Midbrain (tissue), 1 donor: ENCODE data around the gene FOXRED1.
"Not testable (repeated sequence)": the region's sequence is repeated elsewhere in the genome, so short reads cannot be mapped to it uniquely, and the experiment has no call there.

ENCODE experiments used
- DNase-seq: peaks from one replicate; lab custom pipeline; 2025; lab: John Stamatoyannopoulos, UW

FOXRED1 gene

DNA sequence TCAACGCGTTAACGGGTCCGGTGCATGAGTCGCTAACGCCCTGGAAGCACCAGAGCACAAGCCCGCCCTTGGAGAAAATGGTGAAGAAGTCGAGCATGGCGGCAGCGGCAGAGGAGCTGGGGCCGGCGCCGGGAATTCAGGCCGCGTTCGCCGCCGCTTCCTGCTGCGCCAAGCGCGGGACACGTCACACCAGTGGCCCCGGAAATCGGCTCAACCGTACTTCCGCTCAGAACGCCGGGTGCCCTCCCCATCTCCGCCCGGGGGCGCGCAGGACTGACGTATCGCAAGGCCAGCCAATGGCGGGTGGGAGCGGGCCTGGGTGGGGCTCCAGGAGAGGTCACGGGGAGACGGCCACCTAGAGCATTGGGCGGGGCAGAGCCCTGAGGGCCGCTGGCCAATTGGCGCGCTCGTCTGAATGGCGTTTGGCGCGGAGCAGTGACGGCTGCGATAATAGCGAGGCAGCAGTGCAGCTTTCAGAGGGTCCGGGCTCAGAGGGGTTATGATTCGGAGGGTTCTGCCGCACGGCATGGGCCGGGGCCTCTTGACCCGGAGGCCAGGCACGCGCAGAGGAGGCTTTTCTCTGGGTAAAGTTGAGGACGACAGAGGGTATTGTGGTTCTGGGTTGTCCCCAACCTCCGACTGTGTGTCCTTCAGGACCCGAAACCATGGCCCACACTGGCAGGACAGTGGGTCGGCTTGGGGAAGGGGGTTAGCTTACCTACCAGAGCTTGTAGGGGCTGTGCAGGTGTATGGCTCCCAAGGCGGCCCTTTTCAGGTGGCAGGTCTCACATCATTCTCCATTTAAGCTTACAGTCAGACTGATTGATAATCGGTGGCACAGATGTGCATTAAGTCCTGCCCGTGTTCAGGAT, at the start of gene FOXRED1, which contains the start of gene SRPRA:
TSS of gene FOXRED1 (plus strand) at position 447 of the 872 bp plus-strand sequence. CDS start at position 500, 53 bp downstream.
TSS of gene SRPRA (minus strand) at position 188 of the 872 bp plus-strand sequence. CDS start at position 97, 91 bp downstream.
- peak; percentile 99 for DNase-seq

DNA sequence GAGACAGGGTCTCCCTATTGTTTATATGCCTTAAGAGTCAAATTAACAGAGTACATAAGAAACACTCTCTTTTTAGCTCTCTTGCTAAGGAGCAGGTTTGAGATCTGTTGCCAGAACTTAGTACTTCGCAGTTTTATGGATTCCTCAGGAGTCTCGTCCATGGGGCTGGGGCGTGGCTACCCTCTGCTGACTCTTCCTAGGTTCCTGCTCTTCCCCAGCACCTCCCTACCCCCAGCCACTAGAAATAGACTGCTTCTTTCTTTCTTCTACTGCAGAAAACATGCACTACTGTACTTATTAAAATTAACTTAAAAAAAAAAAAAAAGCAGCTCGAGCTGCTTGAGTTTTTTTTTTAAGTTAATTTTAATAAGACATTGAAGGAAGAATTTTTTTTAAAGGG, 49.4 kb upstream of the FOXRED1 start:
- no peak for DNase-seq

DNA sequence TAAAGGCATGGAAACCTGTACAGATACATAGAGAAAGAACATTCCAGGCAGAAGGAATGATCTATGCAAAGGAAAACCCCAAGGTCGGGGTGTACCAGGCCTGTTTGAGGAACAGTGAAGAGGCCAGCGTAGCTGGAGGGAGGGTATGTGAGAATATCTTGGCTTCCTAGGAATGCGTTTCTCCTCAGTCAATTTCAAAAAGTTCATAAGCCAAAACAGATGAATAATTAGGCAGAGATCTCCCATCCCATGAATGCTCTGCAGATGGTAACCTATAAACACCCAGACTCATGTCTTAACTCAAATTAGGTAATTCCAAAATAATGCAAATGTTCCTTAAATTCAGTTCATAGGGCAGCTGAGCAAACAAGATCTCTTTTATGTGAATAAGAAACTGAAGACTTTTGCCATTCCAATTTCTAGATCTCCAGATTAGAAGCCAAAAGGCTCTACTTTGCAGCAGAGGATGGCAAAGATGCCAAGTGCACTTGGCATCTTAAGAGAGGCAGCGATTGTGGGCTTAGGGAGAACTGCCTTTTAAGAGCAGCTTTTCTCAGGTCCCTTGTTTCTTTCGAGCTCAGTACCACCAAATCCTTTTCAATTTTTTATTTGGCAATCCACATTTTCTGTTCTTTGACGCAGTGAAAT, 44.2 kb upstream of the FOXRED1 start:
- no peak for DNase-seq

DNA sequence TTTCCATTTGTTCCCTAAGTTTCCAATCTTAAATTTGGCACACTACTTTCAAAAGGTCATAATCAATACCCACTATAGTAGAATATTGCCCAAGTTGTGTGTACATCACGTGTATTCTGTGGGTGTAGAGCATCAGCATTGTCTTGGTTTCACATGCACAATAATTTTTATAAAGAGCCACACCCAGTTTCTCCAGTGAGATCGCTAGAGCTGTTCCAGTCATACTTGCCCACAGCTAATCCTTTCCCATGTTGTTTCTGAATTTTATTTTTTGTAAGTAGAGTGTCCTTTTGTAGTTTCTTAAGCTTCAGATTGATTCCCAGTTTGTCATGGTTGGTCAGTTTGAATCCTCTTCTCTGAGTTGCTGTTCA, 43.7 kb upstream of the FOXRED1 start:
- DNase-seq = no peak

DNA sequence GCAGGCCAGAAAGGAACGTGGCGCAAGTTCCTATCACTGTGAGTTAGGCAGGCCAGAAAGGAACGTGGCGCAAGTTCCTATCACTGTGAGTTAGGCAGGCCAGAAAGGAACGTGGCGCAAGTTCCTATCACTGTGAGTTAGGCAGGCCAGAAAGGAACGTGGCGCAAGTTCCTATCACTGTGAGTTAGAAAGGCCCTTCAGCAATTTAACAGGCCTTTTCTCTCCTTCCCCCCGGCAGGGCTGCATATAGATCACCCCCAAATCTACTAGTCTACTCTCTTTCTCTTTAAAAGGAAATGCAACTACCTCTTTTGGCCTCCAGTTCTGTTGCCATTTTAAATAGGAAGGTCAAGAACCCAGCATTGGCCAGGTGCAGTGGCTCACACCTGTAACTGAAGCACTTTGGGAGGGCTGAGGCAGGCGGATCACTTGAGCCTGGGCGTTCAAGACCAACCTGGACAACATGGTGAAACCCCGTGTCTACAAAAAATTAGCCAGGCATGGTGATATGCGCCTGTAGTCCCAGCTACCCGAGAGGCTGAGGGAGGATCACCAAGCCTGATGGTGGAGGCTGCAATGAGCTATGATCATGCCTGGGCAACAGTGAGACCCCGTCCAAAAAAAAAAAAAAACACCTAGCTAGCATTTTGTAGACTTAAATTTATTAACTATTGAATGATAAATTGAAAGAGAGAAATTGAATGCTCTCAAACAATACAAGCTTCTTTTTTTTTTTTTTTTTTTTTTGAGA, 42.4 kb upstream of the FOXRED1 start:
- DNase-seq = no peak

DNA sequence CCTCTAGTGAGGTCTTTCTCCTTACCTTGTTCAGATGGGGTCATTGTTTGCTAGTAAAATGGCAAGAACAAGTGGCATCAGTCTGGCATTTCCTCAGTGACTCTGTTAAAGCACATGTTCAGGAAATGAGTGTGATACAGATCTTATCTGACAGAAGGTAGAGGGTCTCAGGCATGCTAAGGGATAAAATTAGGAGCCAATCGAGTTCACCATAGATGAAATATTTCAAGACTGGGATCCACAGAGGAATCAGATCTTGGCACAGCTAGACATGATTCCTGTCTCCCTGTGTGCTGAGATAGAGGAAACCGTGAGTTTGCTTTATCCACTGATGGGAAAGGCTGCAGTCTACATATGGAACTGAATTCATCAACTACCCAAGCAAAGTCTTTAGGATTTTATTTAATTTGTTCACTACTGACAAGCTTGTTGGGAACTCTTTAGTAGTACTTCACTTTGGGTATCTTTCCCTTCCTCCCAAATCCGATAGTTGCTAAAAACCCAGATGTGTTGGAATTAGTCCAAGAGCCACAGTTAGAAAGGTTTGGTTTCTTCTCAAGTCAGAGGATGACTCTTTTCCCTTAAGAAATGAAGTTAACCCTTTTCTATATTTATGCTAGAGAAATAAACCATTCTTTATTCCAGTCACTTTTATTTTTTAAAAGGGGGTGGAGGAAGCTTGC, 39.0 kb upstream of the FOXRED1 start:
- no peak for DNase-seq

DNA sequence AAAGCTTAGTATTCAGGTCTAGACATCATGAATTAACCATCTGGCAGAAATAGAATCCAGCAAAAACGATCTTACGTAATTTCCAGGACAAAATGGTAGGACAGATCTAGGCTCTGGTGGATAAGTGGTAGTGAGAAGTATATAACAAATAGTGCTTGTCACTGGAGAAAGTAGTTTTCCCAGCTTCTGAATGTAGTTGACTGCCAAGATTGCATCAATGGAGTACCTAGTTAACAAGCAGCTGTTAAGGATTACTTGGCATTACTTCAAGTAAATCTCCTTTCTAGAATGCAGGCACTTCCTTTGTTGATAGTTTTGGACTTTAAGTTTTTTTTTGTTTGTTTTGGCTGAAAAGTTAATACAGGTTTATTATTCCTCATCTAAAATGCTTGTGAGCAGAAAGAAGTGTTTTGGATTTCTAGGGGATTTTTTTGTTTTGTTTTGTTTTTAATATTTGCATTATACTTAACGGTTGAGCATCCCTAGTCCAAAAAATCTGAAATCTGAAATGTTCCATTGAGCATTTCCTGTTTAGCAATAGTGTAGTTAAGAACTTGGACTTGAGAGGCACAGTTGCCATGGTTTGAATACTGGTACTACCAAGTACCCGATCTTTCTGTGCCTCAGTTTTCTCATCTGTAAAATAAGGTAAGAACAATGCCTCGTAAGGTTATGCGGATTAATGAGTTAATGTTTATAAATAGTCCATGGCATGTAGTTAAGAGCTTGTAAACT, 37.1 kb upstream of the FOXRED1 start:
- DNase-seq = no peak

DNA sequence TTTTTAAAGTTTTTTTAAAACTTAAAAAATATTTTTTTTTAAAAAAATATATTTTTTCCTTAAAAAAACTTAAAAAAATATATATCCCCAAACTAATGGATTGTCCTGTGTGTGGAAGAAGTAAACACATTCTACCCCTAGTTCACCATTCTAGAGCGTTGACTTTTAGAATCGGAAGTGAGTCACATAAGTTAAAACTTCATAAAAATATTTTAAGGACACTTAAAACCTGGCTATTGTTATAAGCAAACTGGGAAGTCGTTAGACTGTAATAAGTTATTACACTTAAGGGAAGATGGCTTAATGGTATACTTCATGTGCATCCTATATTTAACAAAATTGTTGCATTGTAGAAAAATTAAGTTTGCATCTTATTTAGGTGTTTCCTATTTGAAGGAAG, 36.3 kb upstream of the FOXRED1 start:
- DNase-seq = no peak

DNA sequence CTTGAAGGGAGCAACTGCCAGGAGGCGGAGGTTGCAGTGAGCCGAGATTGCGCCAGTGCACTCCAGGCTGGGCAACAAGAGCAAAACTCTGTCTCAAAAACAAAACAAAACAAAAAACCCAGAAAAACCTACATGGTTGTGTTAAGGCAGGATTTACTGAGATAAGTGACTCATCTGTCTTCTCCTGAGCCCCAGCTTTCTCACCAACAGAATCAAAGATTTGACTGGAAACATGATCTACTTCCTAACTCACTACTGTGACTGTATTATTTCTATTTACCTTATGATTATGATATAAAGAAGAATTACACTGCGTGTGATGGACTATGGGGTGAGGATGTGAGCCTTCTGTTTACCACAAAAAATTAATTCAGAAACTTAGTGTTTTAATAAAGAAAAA, 35.6 kb upstream of the FOXRED1 start:
- no peak for DNase-seq

DNA sequence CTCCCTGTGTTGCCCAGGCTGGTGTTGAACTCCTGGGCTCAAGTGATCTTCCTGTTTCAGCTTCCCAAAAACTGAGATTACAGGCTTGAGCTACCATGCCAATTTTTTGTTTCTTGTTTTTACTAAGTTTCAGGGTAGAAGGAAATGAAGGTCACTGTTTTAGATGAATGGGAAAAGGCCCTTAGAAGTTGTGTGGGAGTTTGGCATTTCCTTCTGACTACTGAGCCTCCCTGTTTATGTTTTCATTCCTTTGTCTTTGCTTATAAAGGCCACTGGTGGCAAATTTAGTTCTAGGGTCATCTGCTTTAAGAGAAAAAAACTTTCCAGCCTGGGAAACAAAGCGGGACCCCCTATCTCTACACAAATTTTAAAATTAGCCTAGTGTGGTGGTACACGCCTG, 22.3 kb upstream of the FOXRED1 start:
- DNase-seq = no peak

DNA sequence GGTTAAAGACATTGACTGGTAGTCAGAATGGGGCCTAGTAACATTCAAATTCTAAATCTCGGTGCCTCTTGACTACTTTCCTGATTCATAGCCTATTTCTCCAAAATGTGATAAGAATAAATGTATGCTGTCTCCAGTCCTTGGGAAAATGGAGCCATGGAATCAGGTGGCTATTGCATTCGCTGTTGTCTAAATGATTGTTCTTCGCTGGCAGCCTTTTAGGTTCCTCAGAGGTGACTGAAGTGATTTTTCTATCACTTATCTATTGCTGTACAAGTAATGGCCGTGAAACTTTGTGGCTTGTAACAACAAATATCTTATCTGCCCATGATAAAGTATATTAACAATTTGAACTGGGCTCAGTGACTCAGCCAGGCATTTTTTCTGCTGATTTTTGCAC, 15.7 kb upstream of the FOXRED1 start:
- DNase-seq = no peak

DNA sequence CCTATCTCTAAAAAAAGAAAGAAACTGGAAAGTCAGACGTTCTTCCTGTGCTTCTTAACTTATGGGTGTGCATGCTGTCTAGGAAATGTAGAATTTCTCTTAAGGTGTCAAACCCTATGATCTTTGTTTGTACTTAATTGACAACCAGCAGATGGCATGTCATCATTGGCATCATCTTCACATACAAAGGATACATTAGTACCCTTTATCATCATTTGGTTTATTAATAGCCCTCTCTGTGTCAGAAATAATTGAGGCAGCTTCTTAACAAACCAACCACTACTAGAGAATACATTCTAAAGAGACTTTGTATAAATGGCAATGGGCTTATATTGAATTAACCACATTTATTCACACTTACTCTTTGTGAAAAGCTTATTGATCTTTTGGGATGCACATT, 14.1 kb upstream of the FOXRED1 start:
- DNase-seq = no peak

DNA sequence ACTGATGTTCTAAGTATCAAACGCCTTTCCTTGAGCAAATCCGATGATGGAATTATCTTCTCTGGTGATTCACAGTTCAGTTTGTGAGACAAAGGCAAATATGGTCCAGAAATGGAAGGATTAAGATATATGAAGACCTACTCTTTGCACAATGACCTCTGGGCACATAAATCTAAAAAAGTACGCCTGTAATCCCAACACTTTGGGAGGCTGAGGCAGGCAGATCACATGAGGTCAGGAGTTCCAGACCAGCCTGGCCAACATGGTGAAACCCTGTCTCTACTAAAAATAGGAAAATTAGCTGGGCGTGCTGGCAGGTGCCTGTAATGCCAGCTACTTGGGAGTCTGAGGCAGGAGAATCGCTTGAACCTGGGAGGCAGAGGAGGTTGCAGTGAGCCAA, 13.4 kb upstream of the FOXRED1 start:
- DNase-seq = not testable (repeated sequence)

DNA sequence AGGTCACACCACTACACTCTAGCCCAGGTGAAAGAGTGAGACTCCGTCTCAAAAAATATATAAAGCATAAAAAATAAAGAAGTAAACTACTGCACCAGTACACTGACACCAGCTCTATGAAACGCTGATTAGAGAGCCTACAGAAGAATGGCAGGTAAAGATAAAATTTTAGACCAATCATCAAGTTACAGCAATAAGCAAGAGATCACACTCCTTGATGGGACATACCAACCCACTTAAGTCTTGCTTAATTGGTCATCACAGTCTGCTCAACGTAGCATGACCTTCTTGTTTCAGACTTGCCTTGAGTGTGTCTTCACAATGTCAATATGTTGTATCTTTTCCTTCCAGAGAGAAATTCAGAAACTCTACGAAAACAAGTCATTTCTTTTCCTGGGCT, 12.7 kb upstream of the FOXRED1 start:
- no peak for DNase-seq

DNA sequence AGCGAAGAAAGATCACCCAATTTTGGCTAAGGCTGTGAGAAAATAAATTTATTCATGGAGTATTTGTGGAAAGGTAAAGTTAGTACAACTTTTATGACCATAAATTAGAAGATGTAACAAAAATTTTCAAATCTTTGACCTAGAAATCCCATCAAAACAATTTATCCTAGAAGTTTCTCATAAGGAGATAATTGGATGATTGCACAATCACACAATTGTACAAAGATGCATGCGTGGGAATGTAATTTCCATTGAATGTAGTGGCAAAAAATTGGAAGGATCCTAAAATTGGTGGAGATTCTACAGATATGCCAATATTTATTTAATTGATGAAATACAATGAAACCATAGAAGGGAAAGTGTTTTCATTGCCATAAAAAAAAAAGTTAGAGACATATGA, 11.8 kb upstream of the FOXRED1 start:
- no peak for DNase-seq

DNA sequence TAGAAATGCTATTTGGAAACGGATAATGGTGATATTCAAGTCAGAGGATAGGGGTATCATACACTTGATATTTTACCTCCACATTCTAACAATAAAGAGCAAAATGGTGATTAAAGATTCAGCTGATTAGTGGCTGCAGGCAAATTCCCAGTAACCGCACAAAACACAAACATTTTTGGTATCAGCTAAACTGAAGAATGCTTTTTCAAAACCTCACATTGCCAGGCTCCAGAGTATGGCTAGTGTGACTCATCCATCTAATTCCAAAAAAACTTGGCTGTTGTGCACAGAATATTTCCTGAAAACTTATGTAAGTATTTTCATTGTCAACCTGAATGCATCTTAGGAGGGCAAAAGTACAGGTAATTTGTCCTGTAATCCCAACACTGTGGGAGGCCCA, 11.2 kb upstream of the FOXRED1 start:
- DNase-seq = no peak

DNA sequence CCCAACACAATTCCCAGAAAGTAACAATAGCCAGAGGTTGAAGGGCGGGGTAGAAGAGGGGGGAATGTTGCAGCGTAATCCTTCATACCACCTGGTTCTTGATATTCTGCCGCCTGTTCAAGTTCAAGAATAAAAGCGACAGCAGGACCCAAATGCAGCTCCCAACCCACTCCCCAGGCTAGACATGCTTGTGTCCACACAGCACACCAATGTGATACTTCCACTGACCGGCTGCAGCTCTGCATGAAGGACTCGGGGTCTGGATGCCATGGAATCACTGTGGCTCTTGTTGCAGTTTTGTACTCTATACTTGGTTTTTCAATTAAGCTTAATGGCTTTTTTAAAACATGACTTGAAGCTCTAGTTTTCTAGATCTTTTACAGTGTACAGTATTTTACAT, 6.7 kb upstream of the FOXRED1 start:
- DNase-seq = no peak

DNA sequence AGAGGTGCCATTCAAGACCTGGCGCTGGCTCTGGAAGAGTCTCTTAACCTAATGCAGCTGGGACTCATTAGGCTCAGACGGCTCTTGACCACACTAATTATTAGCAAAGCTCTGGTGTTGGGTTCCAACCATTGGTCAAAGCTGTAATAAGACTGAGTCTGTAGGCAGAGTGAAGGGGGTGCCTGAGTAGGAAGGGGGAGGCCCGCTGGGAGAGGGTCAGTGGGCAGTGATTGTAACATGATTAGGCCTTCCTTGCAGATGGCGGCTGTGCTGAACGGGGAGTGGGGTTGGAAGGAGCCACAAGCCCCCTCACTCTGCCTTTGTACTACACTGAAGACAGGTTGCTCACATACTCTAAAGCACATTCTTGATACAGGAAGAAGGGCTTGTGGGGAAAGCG, 5.5 kb upstream of the FOXRED1 start:
- DNase-seq = no peak

DNA sequence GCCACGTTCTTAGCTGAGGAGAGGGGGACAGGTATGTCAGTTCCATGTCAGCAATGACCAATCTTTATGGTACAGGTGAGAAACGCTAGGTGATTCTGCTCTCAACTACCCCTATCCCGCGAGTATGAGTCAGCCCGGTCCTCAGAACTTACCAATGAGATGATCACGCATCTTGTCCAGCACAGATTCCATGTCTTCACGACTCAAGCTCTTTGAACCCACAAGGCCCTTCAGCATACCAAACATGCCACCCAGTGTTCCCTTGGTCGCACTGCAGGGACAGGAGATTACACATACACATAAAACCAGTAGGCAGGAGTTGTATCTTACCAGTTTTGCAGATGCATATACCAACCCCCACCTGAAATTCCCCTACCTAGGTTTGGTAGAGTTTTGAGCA, 3.1 kb upstream of the FOXRED1 start:
- no peak for DNase-seq

DNA sequence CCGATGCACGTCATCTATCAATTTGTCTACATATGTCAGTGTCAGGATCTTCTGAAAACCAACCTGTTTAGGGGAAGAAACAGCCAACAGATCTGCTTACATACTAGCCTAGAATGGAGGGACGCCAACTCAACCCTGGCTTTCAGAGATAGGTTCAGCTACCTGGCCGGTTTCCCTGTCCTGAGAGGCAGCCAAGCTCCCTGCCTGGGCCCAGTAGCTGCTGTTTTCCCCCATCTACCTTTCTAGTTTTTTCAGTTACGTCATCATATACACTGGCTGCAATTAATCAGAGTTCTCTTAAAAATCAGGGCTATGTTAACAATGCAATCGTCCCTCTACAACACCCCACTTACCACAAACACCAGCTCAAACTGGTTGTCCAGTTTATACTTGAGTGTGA, 1.3 kb upstream of the FOXRED1 start:
- DNase-seq = no peak

DNA sequence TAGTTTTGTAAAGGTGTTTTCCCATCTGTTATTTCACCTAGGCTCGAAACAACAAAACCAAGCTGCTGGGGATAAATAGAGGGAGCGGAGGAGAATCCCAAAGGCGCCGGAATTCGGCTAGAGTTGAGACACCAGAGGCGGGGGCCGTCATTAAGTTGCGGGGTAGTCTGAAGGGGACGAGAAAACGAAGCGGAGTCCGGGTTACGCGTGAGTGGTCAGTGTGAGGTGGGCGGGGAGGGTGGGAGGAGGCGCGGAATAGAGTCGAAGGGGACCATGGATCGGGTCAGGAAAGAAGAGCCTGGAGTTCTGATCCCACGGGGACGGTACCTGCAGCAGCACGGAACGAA, 620 bp upstream of the FOXRED1 start:
- no peak for DNase-seq

DNA sequence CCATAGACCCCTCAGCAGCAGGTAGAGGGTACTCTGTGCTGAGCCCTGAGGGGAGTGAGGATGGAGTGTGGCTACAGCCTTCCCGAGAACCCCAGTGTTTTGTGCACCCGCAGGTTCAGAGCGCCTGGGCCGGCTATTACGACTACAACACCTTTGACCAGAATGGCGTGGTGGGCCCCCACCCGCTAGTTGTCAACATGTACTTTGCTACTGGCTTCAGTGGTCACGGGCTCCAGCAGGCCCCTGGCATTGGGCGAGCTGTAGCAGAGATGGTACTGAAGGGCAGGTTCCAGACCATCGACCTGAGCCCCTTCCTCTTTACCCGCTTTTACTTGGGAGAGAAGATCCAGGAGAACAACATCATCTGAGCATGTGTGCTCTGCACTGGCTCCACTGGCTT, 8.4 kb downstream of the FOXRED1 start:
- DNase-seq = no peak
